Ascending aorta (tissue), 2 donors: ENCODE measurements around the gene TRH. TPM values are rescaled to one million over a fixed set of nuclear protein-coding genes. Genes with fewer than 3 reads are reported as not detected.

ENCODE experiments used
- DNase-seq, 2 donors: peaks; one replicate each; pipeline ENCODE4 v3.0.0-alpha.2; 2019; ENCODE audit warnings: low spot score in 2 of 2
- H3K27ac ChIP-seq, 2 donors: fragments of 200-600 bp; sonication (generic); one replicate each; pipeline ENCODE4 v1.5.1; 2016 to 2017; ENCODE audit warnings: mild to moderate bottlenecking in 1 of 2
- H3K27me3 ChIP-seq: fragments of 200-600 bp; sonication (generic); one replicate; pipeline ENCODE4 v1.5.1; 2017
- H3K36me3 ChIP-seq, 2 donors: fragments of 200-600 bp; sonication (generic); one replicate each; pipeline ENCODE4 v1.5.1; 2016
- H3K4me1 ChIP-seq, 2 donors: fragments of 200-600 bp; sonication (generic); one replicate each; pipeline ENCODE4 v1.5.1; 2016 to 2017; ENCODE audit warnings: mild to moderate bottlenecking in 1 of 2
- H3K4me3 ChIP-seq, 2 donors: fragments of 200-600 bp; sonication (generic); one replicate each; pipeline ENCODE4 v1.5.1; 2016 to 2017; ENCODE audit warnings: mild to moderate bottlenecking in 1 of 2
- H3K9me3 ChIP-seq, 2 donors: fragments of 200-600 bp; sonication (generic); one replicate each; pipeline ENCODE4 v1.5.1; 2016
- intact Hi-C: fragments of 100-400 bp; cut with DNase I; formaldehyde crosslinking; loops from one replicate; pipeline ENCODE4 v1.15.1; 2023
- total RNA-seq: library from RNA; depleted of rRNA; stranded (reverse); fragments of >200 nt; gene quantifications from one replicate; pipeline ENCODE4 v1.1.0, GENCODE V29; 2016
- TF ChIP-seq, protein P1 (sequence below), 3 experiments: fragments of 200-600 bp in 2 of 3; fragments of 450-650 bp in 1 of 3; sonication (generic) in 2 of 3; IDR thresholded peaks; one replicate each; pipeline ENCODE4 v1.5.1; 2016 to 2019; ENCODE audit warnings: antibody characterized with exemption in 3 of 3, mild to moderate bottlenecking in 1 of 3, moderate library complexity in 1 of 3

The TRH gene
- total RNA-seq, 1 donor from 2014 or later: not detected

DNA sequence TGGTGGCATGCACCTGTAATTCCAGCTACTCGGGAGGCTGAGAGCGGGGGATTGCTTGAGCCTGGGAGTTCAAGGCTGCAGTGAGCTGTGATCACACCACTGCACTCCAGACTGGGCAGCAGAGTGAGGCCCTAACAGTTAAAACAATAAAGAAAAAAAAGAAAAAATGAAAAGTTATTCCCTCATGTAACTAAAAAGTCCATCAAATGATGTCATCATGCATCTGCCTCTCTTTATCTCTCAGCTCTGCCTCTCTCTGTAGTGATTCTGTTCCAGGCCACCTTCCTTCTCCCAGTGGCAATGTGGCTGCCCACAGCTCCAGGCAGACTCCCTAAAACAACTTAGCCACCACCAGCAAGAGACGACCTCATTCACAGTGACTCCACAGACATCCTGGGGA is 31.5 kb upstream of the TRH start:
- intact Hi-C loops: loop anchor here (2.0 kb wide), 1 partner anchor 60 kb away; no protein-coding TSS in a partner anchor
- no peak overlapping the region for H3K4me3 ChIP-seq
- no peaks in the 10 kb centered on the region for H3K27me3 ChIP-seq
- H3K36me3 ChIP-seq: no peaks in the 10 kb centered on the region
- H3K4me1 ChIP-seq: no peaks in the 10 kb centered on the region
- H3K9me3 ChIP-seq: no peaks in the 10 kb centered on the region
- DNase-seq: no peak
- H3K27ac ChIP-seq: no peak overlapping the region
- TF ChIP-seq, protein P1, sequence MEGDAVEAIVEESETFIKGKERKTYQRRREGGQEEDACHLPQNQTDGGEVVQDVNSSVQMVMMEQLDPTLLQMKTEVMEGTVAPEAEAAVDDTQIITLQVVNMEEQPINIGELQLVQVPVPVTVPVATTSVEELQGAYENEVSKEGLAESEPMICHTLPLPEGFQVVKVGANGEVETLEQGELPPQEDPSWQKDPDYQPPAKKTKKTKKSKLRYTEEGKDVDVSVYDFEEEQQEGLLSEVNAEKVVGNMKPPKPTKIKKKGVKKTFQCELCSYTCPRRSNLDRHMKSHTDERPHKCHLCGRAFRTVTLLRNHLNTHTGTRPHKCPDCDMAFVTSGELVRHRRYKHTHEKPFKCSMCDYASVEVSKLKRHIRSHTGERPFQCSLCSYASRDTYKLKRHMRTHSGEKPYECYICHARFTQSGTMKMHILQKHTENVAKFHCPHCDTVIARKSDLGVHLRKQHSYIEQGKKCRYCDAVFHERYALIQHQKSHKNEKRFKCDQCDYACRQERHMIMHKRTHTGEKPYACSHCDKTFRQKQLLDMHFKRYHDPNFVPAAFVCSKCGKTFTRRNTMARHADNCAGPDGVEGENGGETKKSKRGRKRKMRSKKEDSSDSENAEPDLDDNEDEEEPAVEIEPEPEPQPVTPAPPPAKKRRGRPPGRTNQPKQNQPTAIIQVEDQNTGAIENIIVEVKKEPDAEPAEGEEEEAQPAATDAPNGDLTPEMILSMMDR (IDR thresholded peaks at IDR 0.05): no peak

DNA sequence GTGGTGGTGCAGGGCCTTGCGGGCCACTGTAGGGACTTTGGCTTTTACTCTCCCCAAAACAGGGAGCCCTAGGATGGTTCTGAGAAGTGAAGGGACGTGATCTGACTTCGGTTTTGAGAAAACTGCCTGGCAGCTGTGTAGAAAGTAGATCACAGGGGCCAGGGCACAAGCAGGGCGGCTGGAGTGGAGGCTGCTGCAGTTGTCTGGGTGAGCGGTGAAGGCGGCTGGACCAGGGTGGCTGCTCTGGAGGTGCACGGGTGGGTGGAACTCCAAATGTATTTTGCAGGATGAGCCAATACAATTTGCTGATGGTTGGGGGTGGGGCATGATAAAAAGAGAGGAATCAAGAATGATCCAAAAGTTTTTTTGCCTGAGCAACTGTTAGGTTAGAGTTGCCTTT is 29.8 kb upstream of the TRH start:
- Histone ChIP-seq H3K4me3 (no peak overlapping the region), H3K9me3 (no peaks in the 10 kb centered on the region), H3K4me1 (no peaks in the 10 kb centered on the region), H3K27ac (no peak overlapping the region), H3K27me3 (no peaks in the 10 kb centered on the region), H3K36me3 (no peaks in the 10 kb centered on the region)
- no peak for DNase-seq
- TF ChIP-seq, protein P1 (IDR thresholded peaks at IDR 0.05): no peak
- intact Hi-C loops: no loop called here

DNA sequence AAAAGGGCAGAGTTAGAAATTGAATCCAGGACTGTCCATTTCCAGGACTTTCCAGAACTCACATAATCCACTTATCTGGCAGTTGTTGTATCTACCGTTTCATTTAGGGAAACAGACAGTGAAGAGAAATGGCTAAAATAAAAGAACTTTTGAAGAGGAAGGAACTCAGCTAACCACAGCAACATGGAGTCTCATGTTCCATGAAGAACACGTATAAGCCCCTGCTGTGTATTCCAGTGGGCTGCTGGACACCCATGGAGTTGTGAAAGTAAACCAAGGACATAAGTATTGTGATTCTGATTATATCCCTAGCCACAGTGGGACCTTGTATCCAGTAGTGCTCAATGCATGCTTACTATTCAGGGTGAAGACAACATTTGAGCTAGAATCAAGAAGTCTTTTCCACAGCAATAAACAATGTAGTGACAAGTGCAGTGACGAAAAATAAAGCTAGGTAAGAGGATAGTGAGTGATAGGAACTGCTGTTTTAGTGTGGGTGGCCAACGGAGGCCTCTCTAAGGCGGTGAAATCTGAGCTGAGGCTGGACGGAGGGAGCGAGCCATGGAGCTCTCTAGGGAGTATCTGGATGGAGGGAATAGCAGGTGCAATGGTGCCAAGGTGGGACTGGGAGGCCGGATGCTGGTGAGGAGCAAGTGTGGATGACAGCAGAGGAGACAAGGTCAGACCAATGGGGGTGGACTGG is 26.8 kb upstream of the TRH start:
- intact Hi-C loops: no loop called here

DNA sequence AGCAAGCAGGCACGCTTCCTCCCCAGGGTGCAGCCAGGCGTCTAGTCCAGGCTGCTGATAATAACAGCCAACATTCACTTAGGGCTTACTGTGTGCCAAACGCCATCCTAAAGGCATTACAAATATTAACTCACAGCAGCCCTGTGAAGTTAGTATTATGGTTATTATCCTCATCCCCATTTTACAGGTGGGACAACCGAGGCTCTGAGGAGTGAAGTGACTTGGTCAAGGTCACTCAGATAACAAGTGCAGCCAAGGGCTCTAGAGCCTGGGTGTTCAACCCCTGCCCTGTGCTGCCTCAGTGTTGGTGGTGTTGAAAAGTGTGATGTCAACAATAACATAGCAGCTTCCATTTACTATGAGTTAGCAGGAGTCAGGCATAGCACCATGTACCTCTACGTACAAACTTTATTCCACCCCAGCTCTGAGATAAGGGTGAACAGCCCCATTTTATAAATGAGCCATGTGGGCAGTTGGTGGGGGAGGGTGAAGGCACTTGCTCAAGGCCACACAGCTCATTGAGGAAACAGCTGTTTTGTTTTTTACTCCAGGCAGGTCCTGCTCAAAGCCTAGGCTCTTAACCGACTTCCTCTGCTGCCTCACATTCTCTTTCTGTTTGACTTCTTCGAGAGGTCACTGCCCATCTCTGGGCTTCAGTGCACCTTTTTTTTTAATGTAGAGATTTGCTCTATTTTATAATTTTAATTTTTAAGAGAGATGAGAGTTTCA is 24.0 kb upstream of the TRH start:
- H3K36me3 ChIP-seq: no peaks in the 10 kb centered on the region
- no peaks in the 10 kb centered on the region for H3K27me3 ChIP-seq
- no peaks in the 10 kb centered on the region for H3K9me3 ChIP-seq
- intact Hi-C loops: no loop called here
- DNase-seq: no peak
- no peak overlapping the region for H3K27ac ChIP-seq
- no peak overlapping the region for H3K4me3 ChIP-seq
- TF ChIP-seq, protein P1 (IDR thresholded peaks at IDR 0.05): no peak
- H3K4me1 ChIP-seq: no peaks in the 10 kb centered on the region

More for the DNA sequence above, 26.8 kb upstream of the TRH start:
- Histone ChIP-seq H3K27me3 (no peaks in the 10 kb centered on the region), H3K27ac (no peak overlapping the region), H3K4me3 (no peak overlapping the region), H3K4me1 (no peaks in the 10 kb centered on the region), H3K9me3 (no peaks in the 10 kb centered on the region), H3K36me3 (no peaks in the 10 kb centered on the region)
- TF ChIP-seq, protein P1 (IDR thresholded peaks at IDR 0.05): no peak
- DNase-seq: no peak

DNA sequence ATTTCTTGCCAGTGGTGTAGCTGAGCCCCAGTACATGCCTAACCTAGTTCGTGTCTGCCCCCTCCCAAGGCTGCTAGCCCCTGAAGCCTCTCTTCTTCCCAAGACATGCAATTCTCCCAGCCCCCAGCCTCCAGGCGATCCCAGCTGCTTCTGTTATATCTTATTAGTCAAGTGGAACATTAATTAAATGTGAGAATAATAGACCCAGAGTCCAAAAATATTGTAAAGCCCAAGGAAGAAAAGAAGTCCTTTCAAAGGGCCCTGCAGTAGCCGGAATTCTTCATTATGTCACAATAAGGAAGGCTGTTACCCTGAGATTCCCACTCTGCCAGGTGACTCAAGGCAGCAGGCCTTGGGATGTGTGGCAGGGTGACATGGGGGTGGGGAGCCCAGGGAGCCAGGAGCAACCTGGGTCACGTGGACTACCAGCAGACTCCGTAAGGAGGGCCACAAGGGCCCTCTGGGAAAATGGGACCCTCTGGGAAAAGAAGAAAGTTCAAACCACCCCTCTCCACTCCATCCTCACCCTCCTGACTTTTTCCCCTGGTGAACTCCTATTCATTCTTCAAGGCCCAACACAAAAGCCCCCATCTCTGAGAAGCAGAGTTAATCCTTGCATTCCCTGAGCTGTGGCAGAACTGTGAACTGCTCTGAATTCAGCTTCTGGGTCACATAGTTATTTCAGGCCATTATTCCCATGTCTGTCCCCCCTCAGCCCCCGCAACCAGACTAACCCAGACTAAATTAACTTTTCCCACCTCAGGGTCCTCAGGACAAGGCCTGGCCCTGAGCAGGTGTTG is 21.8 kb upstream of the TRH start:
- Histone ChIP-seq H3K27me3 (no peaks in the 10 kb centered on the region), H3K27ac (no peak overlapping the region), H3K36me3 (no peaks in the 10 kb centered on the region), H3K4me3 (no peak overlapping the region), H3K9me3 (no peaks in the 10 kb centered on the region), H3K4me1 (no peaks in the 10 kb centered on the region)
- intact Hi-C loops: no loop called here
- DNase-seq: no peak
- TF ChIP-seq, protein P1 (IDR thresholded peaks at IDR 0.05): no peak
